ENCODE data around the gene SAMSN1.

DNA sequence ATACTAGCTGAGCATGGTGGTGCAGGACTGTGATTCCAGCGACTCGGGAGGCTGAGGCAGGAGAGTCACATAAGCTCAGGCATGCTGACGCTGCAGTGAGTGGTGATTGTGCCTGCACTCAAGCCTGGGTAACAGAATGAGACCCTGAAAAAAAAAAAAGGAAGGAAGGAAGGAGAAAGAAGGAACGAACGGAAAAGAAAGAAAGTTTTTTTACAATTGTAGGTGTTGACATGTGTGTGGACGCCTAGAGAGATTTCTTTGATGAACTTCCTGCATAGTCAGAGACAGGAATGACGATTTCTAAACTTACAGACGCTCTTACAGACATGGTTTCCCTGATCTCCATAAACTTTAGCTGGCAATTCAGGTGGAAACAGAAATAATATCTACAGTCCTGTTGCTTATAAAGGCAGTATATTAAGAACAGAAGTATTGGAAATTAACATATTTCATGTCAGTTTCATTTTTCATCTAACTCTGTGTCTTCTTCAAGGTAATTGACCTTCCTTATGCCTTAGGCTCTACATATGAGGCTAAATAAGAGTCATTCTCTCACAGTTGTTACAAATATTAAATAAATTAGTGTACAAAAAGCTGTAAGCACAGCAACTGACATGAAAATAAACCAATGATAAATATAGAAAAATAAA lies 4.1 kb downstream of the SAMSN1 start:
- TF ChIP-seq POLR2A (IDR thresholded peaks at IDR 0.05), result no peak
- TF ChIP-seq, protein P1, sequence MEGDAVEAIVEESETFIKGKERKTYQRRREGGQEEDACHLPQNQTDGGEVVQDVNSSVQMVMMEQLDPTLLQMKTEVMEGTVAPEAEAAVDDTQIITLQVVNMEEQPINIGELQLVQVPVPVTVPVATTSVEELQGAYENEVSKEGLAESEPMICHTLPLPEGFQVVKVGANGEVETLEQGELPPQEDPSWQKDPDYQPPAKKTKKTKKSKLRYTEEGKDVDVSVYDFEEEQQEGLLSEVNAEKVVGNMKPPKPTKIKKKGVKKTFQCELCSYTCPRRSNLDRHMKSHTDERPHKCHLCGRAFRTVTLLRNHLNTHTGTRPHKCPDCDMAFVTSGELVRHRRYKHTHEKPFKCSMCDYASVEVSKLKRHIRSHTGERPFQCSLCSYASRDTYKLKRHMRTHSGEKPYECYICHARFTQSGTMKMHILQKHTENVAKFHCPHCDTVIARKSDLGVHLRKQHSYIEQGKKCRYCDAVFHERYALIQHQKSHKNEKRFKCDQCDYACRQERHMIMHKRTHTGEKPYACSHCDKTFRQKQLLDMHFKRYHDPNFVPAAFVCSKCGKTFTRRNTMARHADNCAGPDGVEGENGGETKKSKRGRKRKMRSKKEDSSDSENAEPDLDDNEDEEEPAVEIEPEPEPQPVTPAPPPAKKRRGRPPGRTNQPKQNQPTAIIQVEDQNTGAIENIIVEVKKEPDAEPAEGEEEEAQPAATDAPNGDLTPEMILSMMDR (IDR thresholded peaks at IDR 0.05), result no peak
- TF ChIP-seq POLR2AphosphoS5 (IDR thresholded peaks at IDR 0.05), result peak in 1 of 3 donors; percentile 8

Data from stomach (tissue), 4 donors.